GM21390 (cell line): Measurements from ENCODE around the gene AGFG2.
"Not testable (repeated sequence)": the region's sequence is repeated elsewhere in the genome, so short reads cannot be mapped to it uniquely, and the experiment has no call there.

Source experiments
- ATAC-seq: cut with Tn5 transposase; IDR thresholded peaks from one replicate; pipeline ENCODE4 v1.9.1; 2021; ENCODE audit not compliant: unreplicated experiment

AGFG2 gene

GRCh38 chr7:100520138-100520537, 18.9 kb upstream of the AGFG2 start:
- no peak for ATAC-seq

- no peak for ATAC-seq
Measured at GRCh38 chr7:100521076-100521475, 17.9 kb upstream of the AGFG2 start.

GRCh38 chr7:100521909-100522593, 17.0 kb upstream of the AGFG2 start:
- ATAC-seq = not testable (repeated sequence)

GRCh38 chr7:100523192-100523591, 15.8 kb upstream of the AGFG2 start:
- not testable (repeated sequence) for ATAC-seq

GRCh38 chr7:100528108-100528866, 10.7 kb upstream of the AGFG2 start:
- ATAC-seq = not testable (repeated sequence)

- ATAC-seq = no peak
Measured at GRCh38 chr7:100532165-100533022, 6.6 kb upstream of the AGFG2 start.

- ATAC-seq = not testable (repeated sequence)
Measured at GRCh38 chr7:100535982-100536381, 3.0 kb upstream of the AGFG2 start.

GRCh38 chr7:100536695-100537094, 2.3 kb upstream of the AGFG2 start:
- ATAC-seq = not testable (repeated sequence)

- ATAC-seq = no peak
Measured at GRCh38 chr7:100538348-100538653, 702 bp upstream of the AGFG2 start.

- no peak for ATAC-seq
Measured at GRCh38 chr7:100539436-100540006, 518 bp downstream of the AGFG2 start.

GRCh38 chr7:100540073-100540723, 1.2 kb downstream of the AGFG2 start:
- no peak for ATAC-seq

- not testable (repeated sequence) for ATAC-seq
Measured at GRCh38 chr7:100541309-100541708, 2.3 kb downstream of the AGFG2 start.

GRCh38 chr7:100543586-100543985, 4.6 kb downstream of the AGFG2 start:
- ATAC-seq = no peak

- no peak for ATAC-seq
Measured at GRCh38 chr7:100544386-100544785, 5.4 kb downstream of the AGFG2 start.

GRCh38 chr7:100544967-100545359, 6.0 kb downstream of the AGFG2 start:
- no peak for ATAC-seq

- ATAC-seq = peak; percentile 48
Measured at GRCh38 chr7:100545360-100546128, 6.5 kb downstream of the AGFG2 start.

- ATAC-seq = peak; percentile 42
Measured at GRCh38 chr7:100546129-100546925, 7.3 kb downstream of the AGFG2 start.

GRCh38 chr7:100546926-100547800, 8.2 kb downstream of the AGFG2 start:
- no peak for ATAC-seq
